Jurkat, Clone E6-1 (cell line): ENCODE measurements around the gene APP.

ENCODE experiments used
- DNase-seq: peaks from one replicate; pipeline ENCODE4 v3.0.0-alpha.2; 2011; ENCODE audit warnings: low read depth, low spot score
- H3K4me3 ChIP-seq: 2 replicates; pipeline ENCODE4 v1.5.1; 2011; ENCODE audit warnings: mild to moderate bottlenecking, low read length, control low read depth, moderate library complexity

Gene APP

DNA sequence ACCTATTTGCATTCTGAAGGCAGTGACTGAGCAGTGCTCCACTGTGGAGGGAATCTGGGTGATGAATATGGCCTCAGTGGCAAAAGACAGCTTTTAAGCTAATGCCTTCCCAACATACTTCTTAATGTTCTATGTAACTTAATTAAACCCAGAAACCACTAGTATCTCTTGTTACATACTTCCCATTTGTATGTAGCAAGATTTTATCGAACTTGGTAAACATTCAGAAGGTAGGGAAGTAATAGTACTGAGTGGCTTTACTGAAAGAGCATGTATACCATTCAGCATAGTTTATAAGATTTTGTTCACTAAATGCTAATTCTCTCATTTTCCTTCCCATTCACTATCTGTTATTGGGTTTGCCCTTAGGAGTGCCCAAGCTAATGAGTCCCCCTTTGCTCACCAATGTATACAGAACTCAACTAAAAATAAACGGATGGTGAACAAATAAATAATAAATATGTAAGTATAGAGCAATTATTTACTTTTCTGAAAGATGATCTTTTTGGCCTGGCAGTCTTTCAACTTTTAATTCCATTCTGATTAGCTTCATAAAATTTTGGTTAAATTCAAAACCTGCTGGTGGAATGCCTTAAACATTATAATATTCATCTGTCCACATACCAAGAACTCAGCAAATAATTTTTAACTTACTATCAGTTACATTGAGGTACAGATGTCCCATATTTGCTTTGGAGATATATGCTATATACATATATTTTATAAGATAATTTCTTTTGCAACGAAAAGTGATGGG lies 204.4 kb downstream of the APP start:
- DNase-seq, result no peak
- no peak overlapping the region for H3K4me3 ChIP-seq

DNA sequence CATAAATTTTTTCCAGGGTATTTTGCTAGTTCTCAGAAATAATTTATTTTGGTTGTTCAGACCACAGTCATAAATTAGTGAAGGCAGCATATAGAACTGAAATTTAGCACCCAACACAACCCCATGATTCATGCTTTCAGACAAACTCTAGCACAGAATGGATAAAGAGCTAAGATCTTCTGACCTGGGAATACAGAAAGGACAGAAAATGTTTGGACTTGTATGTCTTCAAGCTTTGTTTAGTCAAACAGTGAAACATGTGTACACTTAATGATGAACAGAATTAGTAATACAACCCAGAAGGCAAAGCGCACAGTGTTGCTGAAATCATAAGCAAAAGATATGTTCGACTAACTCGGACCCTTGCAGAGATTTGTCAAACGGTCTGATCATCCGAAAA lies 205.6 kb downstream of the APP start:
- no peak overlapping the region for H3K4me3 ChIP-seq
- no peak for DNase-seq

DNA sequence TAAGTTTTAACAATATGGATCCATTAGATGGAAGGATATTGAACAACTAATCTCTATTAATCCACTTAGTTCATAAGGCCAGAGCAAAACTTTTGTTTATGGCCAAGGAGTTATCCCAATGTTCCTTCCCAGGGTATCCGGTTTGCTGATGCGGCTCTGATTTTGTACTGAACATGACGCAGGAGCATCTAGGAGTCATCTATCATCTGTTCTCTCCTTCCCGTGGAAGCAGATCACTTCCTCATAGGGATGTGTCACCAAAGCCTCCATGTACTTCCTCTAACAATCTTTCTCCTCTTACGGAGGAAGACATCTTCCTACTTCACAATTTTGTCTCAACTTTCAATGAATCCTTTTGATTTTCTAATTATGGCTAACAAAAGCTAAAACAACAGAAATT lies 206.6 kb downstream of the APP start:
- H3K4me3 ChIP-seq, result no peak overlapping the region
- DNase-seq, result no peak

DNA sequence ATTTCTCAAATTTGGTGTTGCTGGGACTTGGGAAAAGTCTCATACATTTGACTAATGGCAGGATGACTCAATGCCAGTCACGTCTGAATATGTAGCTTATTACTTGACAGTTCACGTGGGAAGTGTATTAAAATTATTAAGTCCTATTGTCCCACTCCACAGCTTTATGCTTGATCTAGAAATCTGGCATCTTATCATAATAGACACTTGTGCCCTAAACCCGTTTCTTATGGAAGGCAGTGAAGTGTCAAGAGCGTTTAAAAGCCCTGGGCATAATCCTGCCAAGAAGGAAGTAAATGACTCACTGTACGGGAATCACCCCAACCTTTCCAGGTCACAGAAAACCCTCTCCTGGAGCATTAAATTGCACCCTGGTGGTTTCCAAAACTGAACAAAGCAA lies 207.4 kb downstream of the APP start:
- no peak overlapping the region for H3K4me3 ChIP-seq
- DNase-seq, result no peak

DNA sequence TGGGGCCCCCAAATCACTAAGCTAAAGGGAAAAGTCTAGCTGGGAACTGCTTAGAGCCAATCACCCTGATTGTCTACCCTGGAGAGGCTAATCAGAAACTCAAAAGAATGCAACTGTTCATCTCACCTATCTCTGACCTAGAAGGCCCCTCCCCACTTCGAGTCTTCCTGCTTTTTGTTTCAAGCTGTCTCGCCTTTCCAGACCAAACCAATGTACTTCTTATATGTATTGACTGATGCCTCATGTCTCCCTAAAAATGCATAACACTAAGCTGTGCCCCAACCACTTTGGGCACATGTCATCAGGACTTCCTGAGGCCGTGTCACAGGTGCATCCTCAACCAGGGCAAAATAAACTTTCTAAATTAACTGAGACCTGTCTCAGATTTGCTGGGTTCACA lies 209.5 kb downstream of the APP start:
- DNase-seq, result peak; percentile 3
- no peak overlapping the region for H3K4me3 ChIP-seq

DNA sequence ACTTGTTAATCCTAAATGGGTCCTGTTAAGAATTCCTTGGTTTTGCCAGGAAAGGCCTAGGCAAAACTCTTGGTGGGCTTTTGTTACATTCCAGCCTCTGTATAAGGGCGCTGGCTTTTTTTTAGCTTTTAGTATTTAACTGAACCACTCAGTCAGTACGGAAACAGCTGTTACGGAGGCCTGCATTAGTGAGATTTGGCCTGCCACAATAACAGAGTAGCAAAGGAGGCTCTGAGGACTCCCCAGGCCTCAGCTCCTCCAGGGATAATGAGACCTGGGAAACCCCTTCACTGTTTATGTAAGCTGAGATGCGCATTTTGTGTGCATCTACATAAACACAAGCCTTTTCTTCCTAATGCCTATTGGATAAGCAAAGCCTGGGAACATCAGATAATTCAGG lies 210.2 kb downstream of the APP start:
- no peak overlapping the region for H3K4me3 ChIP-seq
- DNase-seq, result no peak

DNA sequence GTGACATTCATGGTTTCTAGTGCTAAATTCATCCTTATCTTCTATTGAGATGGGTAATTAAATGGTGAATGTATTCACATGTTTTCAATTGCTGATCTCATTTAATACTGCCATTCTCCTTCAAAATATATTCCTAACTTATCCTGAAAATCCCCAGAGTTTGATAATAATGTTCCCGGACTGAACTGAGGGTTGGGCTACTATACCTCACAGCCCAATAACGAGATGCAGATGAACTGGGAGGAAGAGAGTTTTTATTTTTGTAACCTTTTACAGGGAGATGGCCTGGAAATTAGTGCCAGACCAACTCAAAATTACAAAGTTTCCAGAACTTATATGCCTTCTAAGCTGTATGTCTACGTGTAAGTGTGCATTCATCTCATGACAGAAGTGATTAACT lies 210.8 kb downstream of the APP start:
- no peak overlapping the region for H3K4me3 ChIP-seq
- DNase-seq, result no peak

DNA sequence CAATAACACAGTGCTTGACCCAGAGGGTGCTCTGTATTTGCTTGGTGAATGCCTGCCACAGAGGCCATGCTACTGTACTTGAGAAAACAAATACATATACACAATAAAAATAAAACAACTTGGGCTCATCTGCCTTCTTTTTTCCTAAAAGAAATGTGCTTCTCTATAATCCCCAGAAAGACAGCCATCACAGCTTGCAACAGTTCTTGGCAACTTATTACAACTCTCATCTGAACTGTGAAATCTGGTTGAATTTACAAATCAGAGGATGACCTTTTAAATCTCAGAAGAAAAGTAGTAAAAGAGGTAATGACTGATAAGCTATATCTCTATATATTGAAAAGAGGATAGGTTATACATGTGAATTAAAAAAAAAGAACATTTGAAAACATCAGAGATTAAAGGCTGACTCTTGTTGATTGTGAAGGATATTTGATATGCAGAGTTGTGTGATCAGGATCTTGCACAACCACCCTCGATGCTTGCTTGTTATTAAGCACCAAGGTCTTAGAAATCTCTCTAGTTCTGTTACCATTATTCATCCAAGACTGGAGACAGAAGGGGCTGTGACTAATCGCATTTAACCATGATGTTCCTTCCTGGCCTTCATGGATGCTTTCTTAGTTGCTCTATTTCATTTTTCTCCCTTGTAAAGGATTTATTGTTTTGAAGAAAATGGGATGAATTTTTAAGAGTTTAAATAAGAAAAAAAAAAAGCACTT lies 213.4 kb downstream of the APP start:
- H3K4me3 ChIP-seq, result no peak overlapping the region
- DNase-seq, result no peak

DNA sequence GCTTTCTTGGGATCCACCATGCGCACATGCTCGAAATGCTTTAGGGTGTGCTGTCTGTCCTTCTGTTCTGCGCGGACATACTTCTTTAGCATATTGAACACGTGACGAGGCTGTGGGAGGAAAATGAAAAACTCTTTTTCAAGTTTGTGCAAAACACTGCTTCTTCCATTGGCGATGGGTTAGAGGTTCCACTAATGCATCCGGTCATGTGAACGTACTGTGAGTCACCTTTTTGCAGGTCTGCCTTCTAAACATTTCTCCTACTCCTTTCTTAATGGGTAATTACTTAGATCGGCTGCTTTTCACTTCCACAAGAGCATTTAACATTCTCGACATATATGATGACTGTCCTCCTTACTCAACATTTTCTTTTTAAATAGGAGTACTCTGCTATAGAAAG lies 214.9 kb downstream of the APP start:
- no peak for DNase-seq
- no peak overlapping the region for H3K4me3 ChIP-seq

DNA sequence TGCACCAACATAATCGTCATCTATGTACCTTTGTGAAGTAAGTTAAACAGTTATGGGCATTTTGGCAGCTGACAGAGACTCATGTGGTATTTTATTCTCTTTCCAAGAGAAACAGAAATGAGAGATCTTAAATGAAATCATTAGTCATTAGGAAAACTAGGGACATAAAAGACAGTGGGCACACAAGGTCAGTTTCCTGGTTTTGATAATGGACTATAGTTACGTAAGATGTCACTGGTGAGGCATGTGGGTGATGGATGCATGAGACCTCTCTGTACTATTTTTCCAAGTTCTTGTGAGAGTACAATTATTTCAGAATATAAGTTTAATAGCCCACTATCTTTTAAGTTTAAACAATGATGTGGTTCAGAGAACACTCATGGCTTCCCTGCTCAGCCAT lies 216.9 kb downstream of the APP start:
- H3K4me3 ChIP-seq, result no peak overlapping the region
- no peak for DNase-seq

DNA sequence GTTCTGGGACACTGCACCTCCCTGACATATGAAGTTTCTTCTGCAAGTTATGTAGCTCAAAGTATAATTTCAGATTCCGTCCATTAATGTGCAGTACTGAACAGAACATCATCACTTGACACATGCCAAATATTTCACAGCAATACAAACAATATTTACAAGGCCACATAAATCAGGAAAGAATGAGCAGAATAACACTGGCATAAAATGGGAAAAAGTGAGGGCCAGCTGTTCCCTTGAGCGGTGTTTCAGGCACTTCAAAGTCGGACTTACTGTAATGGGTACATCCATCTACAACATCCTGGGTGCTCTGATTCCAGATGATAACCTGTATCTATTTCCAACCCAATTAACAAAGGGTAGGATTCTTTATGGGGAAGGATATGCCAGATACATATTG lies 217.4 kb downstream of the APP start:
- DNase-seq, result no peak
- H3K4me3 ChIP-seq, result no peak overlapping the region

DNA sequence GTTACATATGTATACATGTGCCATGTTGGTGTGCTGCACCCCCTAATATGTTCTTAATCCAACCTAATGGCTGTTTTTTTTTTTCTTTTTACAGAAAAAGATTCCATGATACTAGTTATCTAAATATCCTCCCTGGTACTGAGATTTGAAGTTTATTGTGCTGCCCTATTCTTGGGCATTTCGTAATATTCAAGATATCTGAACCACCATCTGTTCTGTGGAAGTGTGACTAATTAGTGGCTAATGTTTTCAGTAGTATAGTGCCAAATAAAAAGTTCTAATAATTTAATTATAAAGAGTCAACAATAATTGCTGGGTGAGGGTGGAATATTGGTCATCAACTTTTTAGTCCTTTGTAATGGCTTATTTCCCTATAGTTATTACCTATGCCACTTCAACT lies 218.3 kb downstream of the APP start:
- DNase-seq, result no peak
- H3K4me3 ChIP-seq, result no peak overlapping the region

DNA sequence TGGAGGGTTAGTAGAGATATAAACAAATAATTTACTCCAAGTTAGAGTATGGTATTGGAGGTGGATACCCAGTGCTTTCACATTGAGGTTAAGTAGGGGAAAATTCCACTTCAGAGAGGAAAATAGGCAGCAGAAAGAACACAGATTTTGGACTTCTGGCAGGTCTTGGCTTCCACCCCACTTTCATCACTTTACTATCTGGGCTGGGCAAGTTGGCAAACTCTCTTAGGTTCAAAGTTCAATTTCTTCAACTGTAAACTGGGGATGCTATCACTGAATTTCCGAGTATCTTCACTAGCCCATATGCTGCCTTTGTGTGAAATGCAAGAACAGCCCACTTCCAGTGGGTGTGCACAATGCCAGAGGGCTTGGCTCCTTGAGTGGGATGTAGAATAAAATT lies 220.9 kb downstream of the APP start:
- H3K4me3 ChIP-seq, result no peak overlapping the region
- DNase-seq, result no peak

DNA sequence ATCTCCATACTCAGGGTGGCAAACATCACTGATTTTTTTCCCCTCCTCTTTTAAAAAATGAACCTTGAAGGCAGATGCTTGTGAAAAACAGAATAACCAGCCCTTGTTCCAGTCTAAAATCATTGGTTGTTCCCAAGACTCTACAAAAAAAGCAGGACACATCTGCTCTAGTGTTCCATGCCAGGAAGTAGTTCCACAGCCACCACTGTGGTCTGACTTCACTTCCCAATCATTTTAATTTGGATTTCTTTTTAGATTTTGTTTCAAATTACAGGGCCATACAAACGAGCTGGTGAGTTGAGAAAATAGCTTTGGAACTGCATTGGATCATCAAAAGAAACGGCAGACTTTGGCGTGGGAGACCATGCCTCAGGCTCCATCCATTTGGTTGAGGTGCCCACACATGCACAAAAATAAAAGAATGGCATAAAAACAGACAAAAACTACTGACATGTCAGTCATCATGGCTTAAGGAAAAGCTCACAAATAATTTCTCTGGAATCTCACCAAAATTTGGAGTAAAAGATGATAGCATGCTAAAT lies 225.8 kb downstream of the APP start:
- DNase-seq, result no peak
- no peak overlapping the region for H3K4me3 ChIP-seq

DNA sequence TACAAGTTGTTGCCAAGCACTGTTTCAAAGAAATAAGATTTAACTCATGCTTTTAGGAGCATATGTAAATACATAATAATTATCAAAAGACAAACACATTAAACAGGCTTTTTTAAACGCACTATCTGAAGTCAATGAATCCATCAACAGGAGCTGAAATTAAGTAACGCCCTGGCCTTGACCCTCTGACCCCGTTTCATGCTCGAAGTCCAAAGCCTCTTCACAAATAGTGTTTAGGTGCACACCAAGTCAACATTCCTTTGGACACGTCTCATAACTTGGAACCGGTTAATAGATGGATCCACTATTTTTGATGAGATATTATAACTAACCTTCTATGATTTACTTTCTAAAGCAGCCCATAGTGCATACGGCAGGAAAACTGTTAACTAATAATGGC lies 226.5 kb downstream of the APP start:
- no peak for DNase-seq
- H3K4me3 ChIP-seq, result no peak overlapping the region

DNA sequence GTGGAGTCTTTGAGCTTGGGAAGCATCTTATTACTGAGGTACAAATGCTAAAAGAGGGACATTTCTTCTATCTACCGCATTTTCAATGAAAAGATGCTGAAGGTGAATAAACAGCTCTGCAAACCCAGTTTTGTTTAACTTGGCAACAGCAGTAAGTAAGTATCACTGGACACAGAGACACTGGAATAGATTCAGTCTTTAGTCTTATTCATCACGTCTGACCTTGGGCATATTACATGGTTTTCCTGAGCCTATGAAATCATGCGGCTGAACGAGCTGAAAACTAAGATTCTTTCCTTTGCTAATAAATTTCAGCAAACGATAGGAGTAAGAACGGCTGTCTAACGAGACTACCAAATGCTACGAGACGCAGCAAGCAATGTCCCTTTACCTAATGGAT lies 228.4 kb downstream of the APP start:
- no peak for DNase-seq
- no peak overlapping the region for H3K4me3 ChIP-seq

DNA sequence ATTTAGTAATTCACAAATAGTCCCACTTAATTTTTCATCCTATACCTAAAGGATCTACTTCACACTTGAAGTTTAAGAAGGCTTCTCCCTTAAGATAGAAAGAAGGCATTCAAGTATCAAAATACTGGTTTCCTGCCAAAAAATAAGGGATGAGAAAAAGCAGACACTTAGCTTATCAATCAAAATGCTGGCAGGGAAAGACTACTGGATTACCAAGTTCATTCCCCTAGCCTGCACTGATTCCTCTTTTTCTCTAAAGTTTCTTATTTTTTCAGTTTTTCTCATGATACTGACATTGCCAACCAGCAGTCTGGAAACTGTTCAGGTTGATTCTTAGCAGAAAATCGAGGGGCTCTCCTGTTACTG lies 231.2 kb downstream of the APP start:
- no peak for DNase-seq
- no peak overlapping the region for H3K4me3 ChIP-seq

DNA sequence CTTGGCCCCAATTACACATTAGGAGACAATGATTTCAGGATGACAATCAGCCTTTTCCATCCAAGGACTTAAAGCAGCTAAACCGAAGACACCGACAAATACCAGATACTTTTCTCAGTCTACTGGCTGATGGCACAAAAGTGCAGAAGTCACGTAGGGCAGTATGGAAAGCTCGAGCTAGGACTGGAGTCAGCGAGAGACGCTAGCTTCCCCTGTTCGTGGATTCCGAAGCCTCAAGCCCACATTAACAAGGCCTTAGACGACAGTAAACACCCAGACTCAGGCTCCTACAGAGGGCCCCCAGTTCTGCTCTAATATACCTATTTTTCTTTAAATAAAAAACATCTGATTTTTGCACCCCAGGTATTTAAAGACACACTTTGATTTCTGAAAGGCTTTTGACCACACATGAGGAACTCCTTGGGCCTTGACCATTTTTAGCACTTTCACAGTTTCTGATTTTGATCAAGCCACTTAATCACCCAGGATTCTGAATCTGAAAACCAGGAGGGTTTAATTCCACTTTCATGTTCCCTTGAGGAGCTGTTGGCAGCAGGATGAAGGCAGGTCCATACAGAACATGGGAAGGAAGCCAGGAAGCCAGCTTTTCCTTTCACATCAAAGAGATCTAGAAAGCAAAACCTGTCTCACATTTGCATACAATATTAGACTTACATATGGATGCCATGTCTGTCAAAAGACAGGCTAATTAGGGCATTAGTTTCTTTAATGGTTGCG lies 231.7 kb downstream of the APP start:
- H3K4me3 ChIP-seq, result no peak overlapping the region
- no peak for DNase-seq

DNA sequence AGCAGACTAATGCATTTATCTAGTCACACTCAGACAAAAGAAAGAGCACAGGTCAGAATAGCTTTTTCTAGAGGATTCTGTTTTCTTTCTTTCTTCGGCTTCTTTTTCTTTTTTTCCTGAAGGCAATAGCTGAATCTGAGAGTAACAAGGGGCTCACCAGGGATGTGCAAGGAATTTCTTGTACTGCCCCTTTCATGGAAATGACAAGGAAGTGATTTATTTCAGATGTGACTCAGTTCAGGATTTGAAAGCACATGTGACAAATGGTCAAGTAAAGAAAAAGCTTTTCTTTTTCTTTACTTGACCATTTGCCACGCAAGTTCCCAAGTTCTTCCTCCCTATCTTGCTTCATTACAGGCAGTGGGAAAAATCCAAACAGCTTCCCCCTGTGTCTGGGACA lies 233.8 kb downstream of the APP start:
- H3K4me3 ChIP-seq, result no peak overlapping the region
- DNase-seq, result no peak

DNA sequence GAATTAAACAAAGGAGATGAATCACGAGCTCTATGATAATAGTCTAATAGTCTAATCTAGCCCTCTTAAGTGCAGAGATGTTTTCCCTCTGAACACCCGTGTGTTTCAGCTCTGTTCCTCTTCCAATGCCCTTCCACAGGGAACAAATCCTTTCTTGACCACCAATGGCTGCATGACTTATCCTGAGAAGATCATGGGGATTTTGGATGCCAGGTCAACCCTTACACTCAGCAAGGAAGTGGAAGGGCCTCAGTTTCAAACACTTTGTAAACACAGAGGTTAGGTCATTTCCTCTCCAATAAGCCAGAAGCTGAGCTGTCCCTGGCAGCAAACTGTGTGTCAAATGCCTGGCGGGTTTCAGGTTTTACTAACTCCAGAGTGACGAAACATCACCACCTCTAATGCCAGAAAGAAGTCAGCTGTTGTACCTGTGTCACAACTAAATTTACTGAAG lies 235.8 kb downstream of the APP start:
- no peak overlapping the region for H3K4me3 ChIP-seq
- no peak for DNase-seq
